Epidermal melanocyte (primary cell): ENCODE data around the gene TENT5A.

Experiments used
- DNase-seq: peaks from one replicate; pipeline ENCODE4 v3.0.0; 2011; ENCODE audit warnings: low spot score; ENCODE audit not compliant: insufficient read length

TENT5A gene

GRCh38 chr6:81718126-81718525 lies 34.4 kb downstream of the TENT5A start:
- DNase-seq: no peak

- DNase-seq: no peak
Observed at GRCh38 chr6:81714684-81715083, 37.8 kb downstream of the TENT5A start.

GRCh38 chr6:81713205-81713604 lies 39.3 kb downstream of the TENT5A start:
- no peak for DNase-seq

GRCh38 chr6:81708113-81708699 lies 44.3 kb downstream of the TENT5A start:
- no peak for DNase-seq

GRCh38 chr6:81704700-81705099 lies 47.8 kb downstream of the TENT5A start:
- DNase-seq: no peak

GRCh38 chr6:81700414-81700813 lies 52.1 kb downstream of the TENT5A start:
- no peak for DNase-seq

GRCh38 chr6:81697559-81697958 lies 54.9 kb downstream of the TENT5A start:
- DNase-seq: no peak

GRCh38 chr6:81696524-81696923 lies 56.0 kb downstream of the TENT5A start:
- no peak for DNase-seq
